ENCODE data around the gene BOD1L1.

DNA sequence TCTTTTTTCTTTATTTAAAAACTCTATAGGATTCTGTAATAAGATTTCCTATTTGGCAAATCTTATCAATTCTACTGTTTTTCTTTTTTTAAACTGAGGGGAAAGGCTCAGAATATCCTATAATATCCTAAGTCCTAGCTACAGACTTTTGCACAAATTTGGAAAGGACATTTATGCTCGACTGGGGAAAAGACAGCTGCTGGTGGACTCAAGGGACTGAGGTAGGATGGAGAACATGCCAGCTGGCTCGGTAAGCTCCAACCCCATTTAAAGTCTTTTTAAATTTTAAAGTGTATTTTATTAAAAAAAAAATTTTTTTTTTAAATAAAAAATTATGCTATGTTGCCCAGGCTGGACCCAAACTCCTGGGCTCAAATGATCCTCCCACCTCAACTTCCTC is 36.8 kb downstream of the BOD1L1 start:
- TF ChIP-seq POLR2AphosphoS5 (IDR thresholded peaks at IDR 0.05; ENCODE audit: borderline replicate concordance, low read depth, low read length) (no peak), EZH2 (IDR thresholded peaks at IDR 0.05) (no peak)
